HUES6 (cell line): ENCODE measurements around the gene CD6.

Experiments used
- H3K27ac ChIP-seq: 2 replicates; pipeline ENCODE4 v1.7.0; 2013; ENCODE audit warnings: low read depth, mild to moderate bottlenecking, low read length, inconsistent platforms
- H3K27me3 ChIP-seq: 2 replicates; pipeline ENCODE4 v1.6.1; 2013; ENCODE audit warnings: low read length; ENCODE audit not compliant: control insufficient read depth, insufficient read depth
- H3K36me3 ChIP-seq: 2 replicates; pipeline ENCODE4 v1.6.1; 2013; ENCODE audit warnings: low read length; ENCODE audit not compliant: control insufficient read depth, insufficient read depth
- H3K4me1 ChIP-seq: 2 replicates; pipeline ENCODE4 v1.6.1; 2013; ENCODE audit warnings: low read length; ENCODE audit not compliant: control insufficient read depth, insufficient read depth
- H3K4me3 ChIP-seq: 2 replicates; pipeline ENCODE4 v1.5.1; 2013; ENCODE audit warnings: low read depth, low read length
- H3K9ac ChIP-seq: one replicate; pipeline ENCODE4 v1.6.1; 2013; ENCODE audit warnings: mild to moderate bottlenecking, low read length
- H3K9me3 ChIP-seq: 2 replicates; pipeline ENCODE4 v1.6.1; 2013; ENCODE audit warnings: low read depth, low read length; ENCODE audit not compliant: control insufficient read depth, insufficient read depth

Gene CD6

GRCh38 chr11:60985501-60985900 lies 14.0 kb downstream of the CD6 start:
- Histone ChIP-seq H3K4me3 (no peak overlapping the region), H3K9ac (no peak overlapping the region), H3K4me1 (no peaks in the 10 kb centered on the region), H3K27ac (no peak overlapping the region), H3K9me3 (no peaks in the 10 kb centered on the region), H3K27me3 (peaks cover 5% of the 10 kb centered on the region; the same call in 1 of the 2 replicates), H3K36me3 (no peaks in the 10 kb centered on the region)

DNA sequence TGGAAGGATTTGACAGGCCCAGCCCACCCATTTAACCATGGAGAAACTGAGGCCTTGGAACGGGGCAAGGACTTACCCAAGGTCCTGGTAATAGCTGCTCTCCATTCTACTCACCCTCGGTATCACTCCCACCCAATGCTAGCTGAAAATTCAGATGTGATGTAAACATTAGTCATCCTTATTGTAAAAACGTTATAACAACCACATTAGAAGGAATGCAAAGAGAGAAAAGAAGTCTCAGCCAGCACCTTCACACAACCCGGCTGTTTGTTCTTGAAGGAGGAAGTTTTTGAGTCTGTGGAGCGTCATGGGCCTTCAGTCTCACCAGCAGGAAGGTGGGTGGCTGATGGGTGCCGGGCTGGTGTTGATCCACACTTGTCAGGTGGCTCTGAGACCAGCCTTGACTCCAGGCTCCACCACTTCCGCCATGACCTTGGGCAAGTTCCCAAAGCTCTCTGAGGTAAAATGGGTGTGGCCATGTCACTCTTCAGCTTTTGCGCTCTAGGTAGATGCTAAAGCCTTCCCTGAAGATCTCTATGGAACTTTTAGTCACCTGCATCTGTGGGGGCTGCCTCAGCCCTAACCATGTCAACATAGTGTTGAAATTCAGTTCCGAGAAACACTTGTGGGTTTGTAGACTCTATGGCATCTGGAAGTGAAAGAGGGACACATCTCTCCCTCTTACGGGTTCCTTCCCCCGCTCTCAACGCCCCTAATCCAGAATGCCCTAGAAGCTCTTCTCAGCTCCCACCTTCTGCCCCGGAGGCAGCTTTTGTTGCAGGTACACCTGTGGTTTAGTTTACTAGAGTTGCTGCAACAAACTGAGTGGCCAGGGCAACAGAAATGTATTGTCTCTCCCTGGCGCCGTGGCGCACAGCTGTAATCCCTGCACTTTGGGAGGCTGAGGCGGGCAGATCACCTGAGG lies 14.8 kb downstream of the CD6 start:
- Histone ChIP-seq H3K4me3 (no peak overlapping the region), H3K36me3 (no peaks in the 10 kb centered on the region), H3K27ac (no peak overlapping the region), H3K4me1 (no peaks in the 10 kb centered on the region), H3K9ac (no peak overlapping the region), H3K27me3 (peaks cover 5% of the 10 kb centered on the region; the same call in 1 of the 2 replicates), H3K9me3 (no peaks in the 10 kb centered on the region)

GRCh38 chr11:60987577-60988277 lies 16.2 kb downstream of the CD6 start:
- no peak overlapping the region for H3K9ac ChIP-seq
- H3K36me3 ChIP-seq = no peaks in the 10 kb centered on the region
- H3K4me3 ChIP-seq = no peak overlapping the region
- H3K4me1 ChIP-seq = no peaks in the 10 kb centered on the region
- no peaks in the 10 kb centered on the region for H3K9me3 ChIP-seq
- H3K27me3 ChIP-seq = peaks cover 5% of the 10 kb centered on the region; the same call in 1 of the 2 replicates
- H3K27ac ChIP-seq = no peak overlapping the region

- Histone ChIP-seq H3K4me3 (no peak overlapping the region), H3K4me1 (no peaks in the 10 kb centered on the region; the same call in 1 of the 2 replicates), H3K36me3 (no peaks in the 10 kb centered on the region), H3K27me3 (peaks cover 10% of the 10 kb centered on the region), H3K9me3 (no peaks in the 10 kb centered on the region), H3K27ac (no peak overlapping the region), H3K9ac (no peak overlapping the region)
Measured at GRCh38 chr11:60988658-60989057, 17.2 kb downstream of the CD6 start.

DNA sequence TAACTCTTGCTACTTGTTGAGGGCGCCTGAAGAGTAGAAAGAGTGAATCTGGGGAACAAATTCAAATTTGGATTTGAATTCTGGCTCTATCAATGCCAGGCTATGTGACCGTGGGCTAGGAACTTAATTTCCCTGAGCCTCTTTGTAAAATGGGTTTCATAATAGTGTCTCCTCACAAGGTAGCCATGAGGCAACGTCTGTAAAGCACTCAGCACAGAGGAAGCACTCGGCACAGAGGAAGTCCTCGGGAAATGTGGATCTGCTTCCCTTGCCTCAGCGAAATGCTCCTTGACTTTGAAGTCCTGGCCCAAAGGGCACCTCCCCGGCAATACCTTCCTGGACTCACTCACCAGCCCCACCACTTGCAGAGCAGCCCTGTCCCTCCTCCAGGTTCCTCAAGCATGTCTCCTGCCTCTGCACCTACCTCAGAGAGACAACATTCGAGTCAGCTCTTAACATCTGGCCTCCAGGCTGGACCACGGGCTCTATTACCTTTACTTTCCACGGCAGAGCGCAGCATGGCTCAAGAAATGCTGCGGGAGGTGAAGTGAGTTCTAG lies 17.7 kb downstream of the CD6 start:
- no peaks in the 10 kb centered on the region for H3K9me3 ChIP-seq
- H3K36me3 ChIP-seq = no peaks in the 10 kb centered on the region
- H3K4me3 ChIP-seq = no peak overlapping the region
- H3K27ac ChIP-seq = no peak overlapping the region
- H3K27me3 ChIP-seq = peaks cover 13% of the 10 kb centered on the region
- H3K9ac ChIP-seq = no peak overlapping the region
- H3K4me1 ChIP-seq = no peaks in the 10 kb centered on the region; the same call in 1 of the 2 replicates

DNA sequence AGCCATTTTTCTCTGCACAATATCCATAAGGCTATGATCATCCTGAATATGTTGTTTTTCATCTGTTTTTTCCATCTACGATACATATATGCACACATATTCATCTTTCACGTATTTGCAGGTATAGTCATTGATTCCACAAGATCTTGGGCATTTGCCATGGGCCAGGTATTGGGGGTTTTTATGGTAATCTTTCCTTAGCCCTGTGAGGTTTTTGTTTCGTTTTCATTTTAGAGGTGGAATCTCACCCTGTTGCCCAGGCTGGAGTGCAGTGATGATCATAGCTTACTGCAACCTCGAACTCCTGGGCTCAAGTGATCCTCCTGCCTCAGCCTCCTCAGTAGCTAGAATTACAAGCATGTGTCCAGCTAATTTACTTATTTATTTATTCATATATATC lies 20.0 kb downstream of the CD6 start:
- H3K36me3 ChIP-seq = no peaks in the 10 kb centered on the region
- no peak overlapping the region for H3K9ac ChIP-seq
- no peak overlapping the region for H3K4me3 ChIP-seq
- no peaks in the 10 kb centered on the region for H3K9me3 ChIP-seq
- H3K27ac ChIP-seq = no peak overlapping the region
- H3K27me3 ChIP-seq = peaks cover 13% of the 10 kb centered on the region
- H3K4me1 ChIP-seq = no peaks in the 10 kb centered on the region; the same call in 1 of the 2 replicates

- H3K36me3 ChIP-seq = no peaks in the 10 kb centered on the region
Measured at GRCh38 chr11:60992842-60993409, 21.4 kb downstream of the CD6 start.

DNA sequence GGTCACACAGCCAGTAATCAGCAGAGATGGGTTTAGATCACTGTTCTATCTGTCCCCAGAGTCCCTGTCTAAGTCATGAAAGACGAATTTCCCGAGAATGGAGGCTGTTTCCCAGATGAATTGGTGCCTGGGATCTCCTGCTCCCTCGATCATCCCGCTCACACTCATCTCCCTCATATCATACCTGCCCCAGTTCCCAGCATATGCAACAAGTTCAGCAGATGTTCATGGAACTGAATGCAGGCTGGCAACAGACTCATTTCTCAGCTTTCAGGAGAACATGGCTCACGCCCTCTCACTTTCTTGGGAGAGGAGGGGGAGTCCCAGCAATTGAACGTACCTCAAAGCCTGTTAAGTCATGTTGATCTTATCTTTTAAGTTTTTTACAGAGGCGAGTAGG lies 22.1 kb downstream of the CD6 start:
- Histone ChIP-seq H3K36me3 (no peaks in the 10 kb centered on the region), H3K9ac (no peak overlapping the region), H3K9me3 (no peaks in the 10 kb centered on the region), H3K4me3 (no peak overlapping the region), H3K27ac (no peak overlapping the region), H3K27me3 (peaks cover 13% of the 10 kb centered on the region), H3K4me1 (no peaks in the 10 kb centered on the region; the same call in 1 of the 2 replicates)

More at GRCh38 chr11:60992842-60993409, 21.4 kb downstream of the CD6 start:
- Histone ChIP-seq H3K4me3 (no peak overlapping the region), H3K9me3 (no peaks in the 10 kb centered on the region), H3K27ac (no peak overlapping the region), H3K9ac (no peak overlapping the region), H3K4me1 (no peaks in the 10 kb centered on the region; the same call in 1 of the 2 replicates), H3K27me3 (peaks cover 13% of the 10 kb centered on the region)

GRCh38 chr11:60994541-60995080 lies 23.1 kb downstream of the CD6 start:
- Histone ChIP-seq H3K27ac (no peak overlapping the region), H3K27me3 (peaks cover 8% of the 10 kb centered on the region; the same call in 1 of the 2 replicates), H3K4me3 (no peak overlapping the region), H3K36me3 (no peaks in the 10 kb centered on the region), H3K9ac (no peak overlapping the region), H3K9me3 (no peaks in the 10 kb centered on the region), H3K4me1 (no peaks in the 10 kb centered on the region; the same call in 1 of the 2 replicates)

- Histone ChIP-seq H3K4me1 (no peaks in the 10 kb centered on the region; the same call in 1 of the 2 replicates), H3K9ac (no peak overlapping the region), H3K9me3 (no peaks in the 10 kb centered on the region), H3K4me3 (no peak overlapping the region), H3K27me3 (peaks cover 17% of the 10 kb centered on the region), H3K27ac (no peak overlapping the region), H3K36me3 (no peaks in the 10 kb centered on the region)
Measured at GRCh38 chr11:60995798-60996197, 24.3 kb downstream of the CD6 start.
